Memory B cell (primary cell): ENCODE measurements around the gene GALNT2.

Experiments used
- ATAC-seq: fragments of 150-1000 bp; cut with Tn5 transposase; 2 replicates; pipeline ENCODE4 v1.10.0; 2021; ENCODE audit warnings: low read depth, mild to moderate bottlenecking, moderate library complexity
- DNase-seq, 2 donors: peaks; one replicate each; pipeline ENCODE4 v3.0.0; 2022; ENCODE audit warnings: low spot score in 2 of 2
- H3K27ac Mint-ChIP-seq: one replicate; pipeline ENCODE4 v1.8.0; 2022; ENCODE audit warnings: mild to moderate bottlenecking, moderate library complexity, mixed read lengths
- H3K27me3 Mint-ChIP-seq: one replicate; pipeline ENCODE4 v1.8.0; 2022; ENCODE audit warnings: mixed read lengths
- H3K36me3 Mint-ChIP-seq: one replicate; pipeline ENCODE4 v1.8.0; 2022; ENCODE audit warnings: mild to moderate bottlenecking, mixed read lengths
- H3K4me1 Mint-ChIP-seq: one replicate; pipeline ENCODE4 v1.8.0; 2022; ENCODE audit warnings: mixed read lengths
- H3K4me3 Mint-ChIP-seq: one replicate; pipeline ENCODE4 v1.8.0; 2022; ENCODE audit warnings: mild to moderate bottlenecking, moderate library complexity, mixed read lengths
- H3K9me3 Mint-ChIP-seq: one replicate; pipeline ENCODE4 v1.8.0; 2022; ENCODE audit warnings: mixed read lengths

GALNT2 gene

DNA sequence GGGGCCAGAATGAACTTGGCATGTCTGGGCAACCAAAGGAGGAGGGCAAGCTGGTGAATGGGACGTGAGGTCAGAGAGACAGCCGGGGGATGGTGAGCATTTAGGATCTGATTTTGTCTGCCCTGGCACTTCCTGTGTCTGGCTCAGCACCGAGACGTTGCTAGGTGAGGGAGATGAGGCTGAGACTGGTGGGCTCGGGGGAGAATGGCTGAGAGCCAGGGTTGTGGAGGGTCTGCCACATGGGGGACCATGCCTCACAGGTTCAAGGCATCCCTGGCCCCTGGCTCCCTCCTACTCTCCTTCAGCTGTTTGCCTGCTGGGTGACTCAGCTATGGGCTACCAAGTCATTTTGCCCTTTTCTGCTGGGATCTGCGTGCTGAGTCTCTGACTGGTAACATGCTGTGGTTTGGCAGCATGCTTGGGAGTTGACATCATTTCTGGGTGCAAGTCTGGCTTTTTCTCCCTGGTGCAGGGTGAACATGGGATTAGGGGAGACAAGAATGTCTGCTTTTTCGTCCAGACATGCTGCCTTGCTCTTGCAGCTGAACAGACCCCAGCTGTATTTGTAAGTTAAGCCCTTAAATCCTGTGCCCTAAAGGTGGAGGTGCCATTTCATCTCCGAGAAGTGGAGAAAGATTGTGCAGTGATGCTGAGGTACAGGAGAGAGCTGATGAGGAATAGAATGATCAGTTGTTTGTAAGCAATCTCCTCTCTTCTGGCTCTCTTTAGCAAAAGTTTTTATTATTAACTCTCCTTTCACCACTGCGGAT, 17.6 kb downstream of the GALNT2 start:
- Mint-ChIP-seq H3K36me3 (peaks cover 12% of the 10 kb centered on the region), H3K27ac (no peak overlapping the region), H3K4me3 (no peak overlapping the region), H3K27me3 (no peaks in the 10 kb centered on the region), H3K9me3 (peaks cover 8% of the 10 kb centered on the region), H3K4me1 (peaks cover 34% of the 10 kb centered on the region)
- no peak for DNase-seq
- ATAC-seq = no peak

DNA sequence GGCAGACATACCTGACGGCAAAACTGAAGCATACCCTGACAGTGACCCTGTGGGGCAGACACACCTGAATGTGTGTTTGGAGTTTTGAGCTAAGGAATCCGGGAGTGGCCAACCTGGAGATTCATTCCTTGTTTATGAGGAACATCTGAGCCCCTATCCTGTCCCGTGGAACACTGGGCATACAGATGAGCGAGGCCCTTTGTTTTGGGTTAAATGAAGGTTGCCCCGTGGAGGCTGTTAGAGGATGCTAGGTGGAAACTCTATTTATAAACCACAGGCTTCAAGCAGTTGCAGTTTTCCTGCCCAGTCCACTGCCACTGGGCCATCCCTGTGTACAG, 18.1 kb downstream of the GALNT2 start:
- H3K4me3 Mint-ChIP-seq = no peak overlapping the region
- peak overlapping the region; percentile 45 for H3K27ac Mint-ChIP-seq
- ATAC-seq = no peak
- H3K27me3 Mint-ChIP-seq = no peaks in the 10 kb centered on the region
- no peak for DNase-seq
- peaks cover 8% of the 10 kb centered on the region for H3K9me3 Mint-ChIP-seq
- H3K4me1 Mint-ChIP-seq = peaks cover 34% of the 10 kb centered on the region
- peaks cover 17% of the 10 kb centered on the region for H3K36me3 Mint-ChIP-seq

GRCh38 chr1:230086151-230086550, 19.1 kb downstream of the GALNT2 start:
- peaks cover 8% of the 10 kb centered on the region for H3K9me3 Mint-ChIP-seq
- DNase-seq (no peak), ATAC-seq (no peak)
- H3K27me3 Mint-ChIP-seq = no peaks in the 10 kb centered on the region
- peak overlapping the region; percentile 45 for H3K27ac Mint-ChIP-seq
- H3K36me3 Mint-ChIP-seq = peaks cover 19% of the 10 kb centered on the region
- H3K4me3 Mint-ChIP-seq = no peak overlapping the region
- H3K4me1 Mint-ChIP-seq = peaks cover 36% of the 10 kb centered on the region

GRCh38 chr1:230087028-230087716, 20.1 kb downstream of the GALNT2 start:
- no peaks in the 10 kb centered on the region for H3K27me3 Mint-ChIP-seq
- no peak overlapping the region for H3K27ac Mint-ChIP-seq

GRCh38 chr1:230087717-230088105, 20.7 kb downstream of the GALNT2 start:
- Mint-ChIP-seq H3K4me3 (no peak overlapping the region), H3K27ac (no peak overlapping the region), H3K36me3 (peaks cover 23% of the 10 kb centered on the region), H3K4me1 (peaks cover 28% of the 10 kb centered on the region), H3K27me3 (no peaks in the 10 kb centered on the region), H3K9me3 (peaks cover 5% of the 10 kb centered on the region)
- no peak for ATAC-seq
- DNase-seq = no peak

More at GRCh38 chr1:230087028-230087716, 20.1 kb downstream of the GALNT2 start:
- peaks cover 31% of the 10 kb centered on the region for H3K4me1 Mint-ChIP-seq
- ATAC-seq = no peak
- DNase-seq = no peak
- H3K4me3 Mint-ChIP-seq = no peak overlapping the region
- peaks cover 8% of the 10 kb centered on the region for H3K9me3 Mint-ChIP-seq
- peaks cover 25% of the 10 kb centered on the region for H3K36me3 Mint-ChIP-seq

DNA sequence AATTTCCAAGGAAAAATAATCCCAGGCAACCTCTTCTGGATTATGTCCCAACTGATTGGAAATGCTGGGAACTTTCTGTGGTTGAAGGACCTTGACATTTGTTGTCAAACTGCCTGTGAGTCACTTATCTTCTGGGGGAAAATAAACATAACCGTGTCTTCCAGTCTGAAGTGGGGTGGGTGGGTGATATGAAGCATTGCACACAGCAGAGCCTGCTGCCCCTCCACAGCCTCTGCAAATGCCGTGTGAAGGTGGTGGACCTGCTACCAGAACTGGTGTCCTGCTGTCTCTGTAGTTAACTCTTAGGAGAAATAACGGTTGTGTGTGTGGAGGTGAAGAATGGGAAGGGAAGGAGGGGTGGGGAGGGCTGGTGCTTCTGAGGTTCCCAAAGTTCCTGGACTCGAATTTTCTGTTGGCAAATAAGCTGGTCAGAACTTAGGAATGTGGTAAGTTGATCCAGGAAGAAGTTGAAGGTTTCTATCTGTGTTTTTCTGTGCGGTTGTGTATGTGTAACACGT, 23.2 kb downstream of the GALNT2 start:
- no peaks in the 10 kb centered on the region for H3K27me3 Mint-ChIP-seq

DNA sequence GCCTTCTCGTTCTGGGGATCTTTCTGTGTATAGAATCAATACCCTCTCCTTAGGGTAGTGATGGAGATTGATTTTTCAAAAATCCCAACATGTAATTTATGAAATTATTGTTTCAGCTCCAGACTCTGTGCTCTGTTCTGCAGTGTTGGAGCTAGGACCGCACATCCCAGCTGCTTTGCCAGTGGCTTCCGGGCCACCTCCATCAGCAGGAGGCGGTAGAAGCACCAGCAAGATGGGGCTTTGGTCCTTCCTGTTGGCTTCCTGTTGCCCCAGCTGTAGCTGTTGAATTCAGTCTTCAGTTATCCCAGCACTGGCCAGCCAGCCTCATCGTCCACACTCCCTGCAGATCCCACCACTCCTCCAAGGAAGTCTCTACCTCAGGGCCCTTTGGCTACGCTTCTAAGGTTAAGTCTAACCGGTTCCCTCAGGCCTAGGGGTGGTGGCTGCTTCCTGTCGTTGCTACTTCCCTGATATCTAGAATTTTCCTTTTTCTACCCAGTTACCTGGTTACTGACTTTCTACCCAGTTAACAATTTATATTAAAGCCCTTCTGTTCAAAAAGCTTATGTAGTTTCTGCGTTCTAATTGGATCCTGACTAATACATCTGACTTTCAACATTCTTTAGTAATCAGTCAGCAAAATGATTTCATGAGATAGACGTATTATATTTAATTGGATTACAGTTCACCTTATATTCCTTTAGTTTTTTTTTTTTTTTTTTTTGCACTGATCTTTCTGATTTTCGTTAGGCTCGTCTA, 24.6 kb downstream of the GALNT2 start:
- Mint-ChIP-seq H3K27me3 (no peaks in the 10 kb centered on the region), H3K4me3 (no peak overlapping the region), H3K4me1 (peaks cover 13% of the 10 kb centered on the region), H3K27ac (no peak overlapping the region), H3K9me3 (no peaks in the 10 kb centered on the region), H3K36me3 (peaks cover 19% of the 10 kb centered on the region)
- DNase-seq (no peak), ATAC-seq (no peak)

More for the DNA sequence above, 23.2 kb downstream of the GALNT2 start:
- peaks cover 19% of the 10 kb centered on the region for H3K36me3 Mint-ChIP-seq
- H3K27ac Mint-ChIP-seq = no peak overlapping the region
- no peaks in the 10 kb centered on the region for H3K9me3 Mint-ChIP-seq
- H3K4me1 Mint-ChIP-seq = peaks cover 16% of the 10 kb centered on the region
- DNase-seq = no peak
- H3K4me3 Mint-ChIP-seq = no peak overlapping the region
- no peak for ATAC-seq

DNA sequence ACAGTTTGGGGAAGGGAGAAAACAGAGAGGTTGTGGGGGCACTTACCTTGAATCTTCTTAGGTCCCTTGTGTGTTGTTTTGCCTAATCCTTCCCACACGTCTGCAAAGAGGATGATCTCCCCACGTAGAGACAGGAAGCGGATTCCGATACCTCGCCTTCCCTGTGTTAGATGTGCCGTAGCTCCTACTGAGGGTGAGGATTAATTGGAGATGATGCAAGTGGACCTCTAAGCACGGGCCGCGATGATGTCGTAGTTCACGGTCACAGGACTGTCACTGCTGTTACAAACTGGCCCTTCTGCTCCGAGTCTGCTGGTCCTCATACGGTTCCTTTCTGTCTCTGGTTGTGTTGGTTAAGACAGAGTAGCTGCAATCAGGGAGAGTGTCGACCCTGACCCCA, 27.7 kb downstream of the GALNT2 start:
- ATAC-seq (no peak), DNase-seq (no peak)
- Mint-ChIP-seq H3K9me3 (peaks cover 4% of the 10 kb centered on the region), H3K36me3 (peaks cover 25% of the 10 kb centered on the region), H3K27ac (no peak overlapping the region), H3K4me3 (no peak overlapping the region), H3K4me1 (peaks cover 9% of the 10 kb centered on the region), H3K27me3 (no peaks in the 10 kb centered on the region)

DNA sequence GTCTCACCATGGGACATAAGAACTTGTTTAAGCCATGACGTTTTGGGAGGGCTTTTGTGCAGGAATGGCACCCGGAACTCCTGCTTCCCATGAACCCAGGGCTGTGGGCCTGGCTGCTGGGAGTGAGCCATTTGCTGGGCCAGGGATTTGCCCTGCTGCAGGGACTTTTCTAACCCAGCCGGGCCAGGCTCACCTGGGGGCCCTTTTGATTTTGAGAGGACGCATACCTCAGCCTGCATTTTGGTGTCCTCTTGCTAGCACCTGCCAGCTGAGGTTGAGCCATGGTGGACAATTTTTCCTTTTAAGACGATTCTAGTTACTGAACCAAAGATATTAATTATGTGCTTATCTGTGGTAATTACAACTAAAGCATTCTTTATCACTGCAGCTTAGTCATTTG, 28.9 kb downstream of the GALNT2 start:
- DNase-seq (no peak), ATAC-seq (no peak)
- peaks cover 4% of the 10 kb centered on the region for H3K9me3 Mint-ChIP-seq
- no peak overlapping the region for H3K27ac Mint-ChIP-seq
- H3K4me3 Mint-ChIP-seq = no peak overlapping the region
- no peaks in the 10 kb centered on the region for H3K27me3 Mint-ChIP-seq
- H3K36me3 Mint-ChIP-seq = peaks cover 19% of the 10 kb centered on the region
- peaks cover 7% of the 10 kb centered on the region for H3K4me1 Mint-ChIP-seq

DNA sequence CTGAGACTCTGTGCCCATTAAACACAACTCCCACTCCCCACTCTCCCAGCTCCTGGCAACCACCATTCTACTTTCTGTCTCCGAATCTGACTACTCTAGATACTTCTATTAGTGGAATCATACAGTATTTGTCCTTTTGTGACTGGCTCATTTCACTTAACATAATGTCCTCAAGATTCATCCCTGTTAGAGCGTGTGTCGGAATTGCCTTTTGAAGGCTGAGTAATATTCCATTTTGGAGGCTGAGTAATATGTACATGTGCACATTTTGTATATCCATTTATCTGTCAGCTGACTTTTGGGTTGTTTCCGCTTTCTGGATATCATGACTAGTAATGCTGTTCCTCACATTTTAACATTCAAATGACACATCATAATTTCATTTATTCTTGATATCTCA, 30.3 kb downstream of the GALNT2 start:
- peaks cover 4% of the 10 kb centered on the region for H3K9me3 Mint-ChIP-seq
- H3K4me1 Mint-ChIP-seq = peaks cover 11% of the 10 kb centered on the region
- no peak for ATAC-seq

GRCh38 chr1:230098723-230099122, 31.7 kb downstream of the GALNT2 start:
- peaks cover 4% of the 10 kb centered on the region for H3K9me3 Mint-ChIP-seq
- H3K36me3 Mint-ChIP-seq = peaks cover 13% of the 10 kb centered on the region
- no peak overlapping the region for H3K4me3 Mint-ChIP-seq
- H3K27ac Mint-ChIP-seq = no peak overlapping the region
- no peak for DNase-seq
- H3K4me1 Mint-ChIP-seq = peaks cover 23% of the 10 kb centered on the region
- ATAC-seq = no peak
- H3K27me3 Mint-ChIP-seq = no peaks in the 10 kb centered on the region

More for the DNA sequence above, 30.3 kb downstream of the GALNT2 start:
- DNase-seq = no peak
- H3K27ac Mint-ChIP-seq = no peak overlapping the region
- no peaks in the 10 kb centered on the region for H3K27me3 Mint-ChIP-seq
- peaks cover 12% of the 10 kb centered on the region for H3K36me3 Mint-ChIP-seq
- H3K4me3 Mint-ChIP-seq = no peak overlapping the region

DNA sequence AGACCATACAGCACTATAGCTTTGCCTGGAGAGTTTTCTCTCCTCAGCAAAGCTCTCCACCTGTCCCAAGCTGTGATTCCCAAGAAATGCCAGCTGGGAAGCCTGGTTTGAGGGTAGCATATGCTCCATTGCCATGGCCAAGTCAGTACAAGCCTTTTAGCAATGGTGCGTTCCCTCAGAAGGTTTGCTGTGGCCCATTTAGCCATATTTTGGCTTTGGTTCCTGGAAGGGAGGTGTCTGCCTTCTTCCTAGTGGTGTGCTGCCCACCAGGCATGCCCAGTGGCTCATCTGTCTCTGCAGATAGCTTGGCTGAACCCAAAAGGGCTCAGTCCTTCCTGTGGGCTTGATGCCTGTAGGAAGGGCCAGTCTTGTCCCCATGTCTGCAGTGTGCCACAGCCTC, 32.4 kb downstream of the GALNT2 start:
- H3K27me3 Mint-ChIP-seq = no peaks in the 10 kb centered on the region
- H3K9me3 Mint-ChIP-seq = peaks cover 4% of the 10 kb centered on the region
- no peak for DNase-seq
- H3K36me3 Mint-ChIP-seq = peaks cover 14% of the 10 kb centered on the region
- no peak for ATAC-seq
- H3K4me3 Mint-ChIP-seq = no peak overlapping the region
- no peak overlapping the region for H3K27ac Mint-ChIP-seq
- peaks cover 30% of the 10 kb centered on the region for H3K4me1 Mint-ChIP-seq

GRCh38 chr1:230100932-230101331, 33.9 kb downstream of the GALNT2 start:
- Mint-ChIP-seq H3K4me1 (peaks cover 43% of the 10 kb centered on the region), H3K4me3 (no peak overlapping the region), H3K27ac (no peak overlapping the region), H3K9me3 (peaks cover 4% of the 10 kb centered on the region), H3K27me3 (no peaks in the 10 kb centered on the region), H3K36me3 (peaks cover 14% of the 10 kb centered on the region)
- no peak for DNase-seq
- no peak for ATAC-seq

DNA sequence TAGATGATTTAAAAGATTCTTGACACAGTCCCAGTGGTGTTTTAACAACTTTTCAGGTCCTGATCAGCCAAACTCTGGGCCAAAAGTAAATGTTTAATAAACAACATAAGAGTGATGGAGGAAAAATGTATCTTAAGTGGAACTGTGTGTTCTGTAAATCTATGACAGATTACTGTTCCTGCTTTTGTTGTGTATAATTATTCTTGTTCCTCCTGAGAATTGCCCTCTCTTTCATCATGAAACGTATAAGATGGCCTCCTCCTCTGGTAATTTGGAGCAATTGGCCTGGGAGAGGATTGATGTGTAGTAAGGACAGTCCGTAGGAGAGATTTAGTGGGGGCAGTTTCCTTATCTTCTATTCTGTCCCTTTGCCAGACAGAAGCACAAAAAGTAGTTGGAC, 34.5 kb downstream of the GALNT2 start:
- H3K27me3 Mint-ChIP-seq = no peaks in the 10 kb centered on the region
- H3K27ac Mint-ChIP-seq = no peak overlapping the region
- DNase-seq = no peak
- ATAC-seq = no peak
- H3K4me3 Mint-ChIP-seq = no peak overlapping the region
- peaks cover 14% of the 10 kb centered on the region for H3K36me3 Mint-ChIP-seq
- H3K4me1 Mint-ChIP-seq = peaks cover 45% of the 10 kb centered on the region
- peaks cover 4% of the 10 kb centered on the region for H3K9me3 Mint-ChIP-seq
